VCaP (cell line): Measurements from ENCODE around the gene TNFRSF25.

ENCODE experiments used
- H3K27ac ChIP-seq: fragments of 450-650 bp; 2 replicates; pipeline ENCODE4 v1.5.1; 2017
- CTCF ChIP-seq: fragments of 450-650 bp; conservative IDR thresholded peaks from 2 replicates; pipeline ENCODE4 v1.5.1; 2017; ENCODE audit warnings: mild to moderate bottlenecking, moderate library complexity

Gene TNFRSF25

GRCh38 chr1:6490181-6491080 is 24.5 kb upstream of the TNFRSF25 start:
- TF ChIP-seq CTCF: peak; percentile 35
- H3K27ac ChIP-seq: peak overlapping the region; percentile 87

GRCh38 chr1:6489799-6490180 is 23.8 kb upstream of the TNFRSF25 start:
- peak; percentile 99 for TF ChIP-seq CTCF
- peak overlapping the region; percentile 87; the same call in 1 of the 2 replicates for H3K27ac ChIP-seq

- no peak overlapping the region for H3K27ac ChIP-seq
Observed at GRCh38 chr1:6489383-6489765, 23.4 kb upstream of the TNFRSF25 start.

GRCh38 chr1:6488602-6489382 is 22.8 kb upstream of the TNFRSF25 start:
- no peak for TF ChIP-seq CTCF
- no peak overlapping the region for H3K27ac ChIP-seq

More at GRCh38 chr1:6489383-6489765, 23.4 kb upstream of the TNFRSF25 start:
- no peak for TF ChIP-seq CTCF

- no peak overlapping the region for H3K27ac ChIP-seq
- TF ChIP-seq CTCF: no peak
Observed at GRCh38 chr1:6487804-6488484, 22.0 kb upstream of the TNFRSF25 start.

- no peak overlapping the region for H3K27ac ChIP-seq
- peak; percentile 95 for TF ChIP-seq CTCF
Observed at GRCh38 chr1:6486433-6487011, 20.5 kb upstream of the TNFRSF25 start.
